ENCODE results near the gene RAD23B.

Gene RAD23B

GRCh38 chr9:107269254-107269653, 13.8 kb upstream of the RAD23B start:
- DNase-seq, result no peak

- no peak for DNase-seq
Measured at GRCh38 chr9:107269681-107270080, 13.4 kb upstream of the RAD23B start.

DNA sequence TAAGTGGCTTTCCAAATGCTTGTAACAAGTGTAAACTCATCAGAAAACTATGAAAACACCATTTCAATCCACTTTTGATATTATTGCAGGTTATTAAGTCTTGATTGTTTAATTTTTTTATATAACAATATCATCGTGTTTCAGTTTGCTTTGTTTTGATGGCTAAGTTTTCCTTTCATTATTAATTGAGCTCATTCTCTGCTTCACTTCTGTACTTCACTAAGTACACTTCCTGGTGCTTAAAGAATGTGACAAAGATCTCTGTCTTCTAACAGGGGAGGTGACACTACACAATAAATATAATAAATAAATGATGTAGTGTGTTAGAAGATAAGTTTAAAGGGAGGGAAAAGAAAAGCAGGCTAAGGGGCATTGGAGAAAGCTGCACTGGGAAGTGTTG, 13.0 kb upstream of the RAD23B start:
- no peak for DNase-seq

DNA sequence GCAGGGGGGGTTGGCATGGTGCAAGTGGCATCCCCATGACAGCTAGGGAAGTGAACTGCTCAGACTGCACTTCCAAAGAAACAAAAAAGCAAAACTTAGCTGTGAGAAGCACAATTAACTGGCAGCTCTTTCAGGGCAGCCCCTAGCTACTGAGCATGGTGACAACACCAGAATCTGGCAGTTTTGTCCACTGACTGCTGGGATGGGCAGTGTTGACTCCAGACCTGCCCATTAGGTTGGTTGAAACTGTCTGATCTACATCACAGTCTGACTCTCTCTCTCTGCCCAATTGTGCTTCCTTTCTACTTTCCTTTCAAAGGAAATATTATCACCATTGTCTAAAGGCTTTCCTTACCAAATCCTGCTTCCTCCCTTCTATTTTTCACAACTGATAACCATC, 12.5 kb upstream of the RAD23B start:
- no peak for DNase-seq

GRCh38 chr9:107273634-107274033, 9.4 kb upstream of the RAD23B start:
- DNase-seq, result no peak

GRCh38 chr9:107274096-107274495, 9.0 kb upstream of the RAD23B start:
- no peak for DNase-seq

DNA sequence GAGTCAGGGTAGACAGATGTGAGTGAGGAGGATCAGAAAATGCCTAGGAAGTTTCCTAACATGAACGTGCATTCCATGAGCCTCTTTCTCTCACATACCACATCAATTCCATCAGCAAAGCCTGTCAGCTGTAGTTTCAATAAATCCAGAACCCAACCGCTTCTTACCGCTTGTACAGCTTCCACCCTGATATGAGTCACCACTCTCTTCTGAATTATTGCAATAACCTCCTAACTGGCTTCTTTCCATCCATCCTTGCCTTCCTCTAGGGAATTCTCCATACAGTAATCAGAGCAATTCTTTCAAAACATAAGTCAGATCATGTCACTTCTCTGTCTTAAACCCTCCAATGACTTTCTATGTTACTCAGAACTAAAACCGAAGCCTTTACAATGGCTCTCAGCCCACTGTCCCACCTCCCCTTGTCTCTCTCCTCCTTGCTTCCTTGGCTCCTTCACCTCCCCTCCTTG, 8.1 kb upstream of the RAD23B start:
- no peak for DNase-seq

GRCh38 chr9:107275530-107275929, 7.5 kb upstream of the RAD23B start:
- no peak for DNase-seq

- DNase-seq, result no peak
Measured at GRCh38 chr9:107276966-107277710, 5.9 kb upstream of the RAD23B start.

GRCh38 chr9:107277801-107278200, 5.3 kb upstream of the RAD23B start:
- no peak for DNase-seq

GRCh38 chr9:107279086-107279485, 4.0 kb upstream of the RAD23B start:
- no peak for DNase-seq

- no peak for DNase-seq
Measured at GRCh38 chr9:107280543-107280942, 2.5 kb upstream of the RAD23B start.

DNA sequence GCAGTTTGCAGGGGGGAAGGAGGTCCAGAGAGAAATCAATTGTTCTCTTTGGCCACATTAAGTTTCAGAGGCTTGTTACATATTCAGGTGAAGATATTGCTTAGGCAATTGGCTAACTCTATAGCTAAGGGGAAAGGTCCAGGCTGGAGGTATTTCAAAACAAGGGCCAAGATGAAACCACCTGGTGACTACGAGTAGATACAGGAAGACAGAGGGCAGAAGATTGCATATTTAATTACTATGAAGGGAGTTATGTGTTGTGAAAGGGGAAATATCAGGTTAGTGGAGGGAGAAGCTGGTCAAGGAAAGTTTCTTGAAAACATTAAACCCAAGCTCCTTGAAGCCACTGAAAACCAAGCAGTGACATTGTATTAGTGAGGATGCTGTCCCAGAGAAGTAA, 1.9 kb upstream of the RAD23B start:
- DNase-seq, result no peak

- DNase-seq, result no peak
Measured at GRCh38 chr9:107281922-107282667, 984 bp upstream of the RAD23B start.

- DNase-seq, result peak; percentile 67
Measured at GRCh38 chr9:107283623-107284616, 841 bp downstream of the RAD23B start.

- DNase-seq, result no peak
Measured at GRCh38 chr9:107284636-107285035, 1.6 kb downstream of the RAD23B start.

DNA sequence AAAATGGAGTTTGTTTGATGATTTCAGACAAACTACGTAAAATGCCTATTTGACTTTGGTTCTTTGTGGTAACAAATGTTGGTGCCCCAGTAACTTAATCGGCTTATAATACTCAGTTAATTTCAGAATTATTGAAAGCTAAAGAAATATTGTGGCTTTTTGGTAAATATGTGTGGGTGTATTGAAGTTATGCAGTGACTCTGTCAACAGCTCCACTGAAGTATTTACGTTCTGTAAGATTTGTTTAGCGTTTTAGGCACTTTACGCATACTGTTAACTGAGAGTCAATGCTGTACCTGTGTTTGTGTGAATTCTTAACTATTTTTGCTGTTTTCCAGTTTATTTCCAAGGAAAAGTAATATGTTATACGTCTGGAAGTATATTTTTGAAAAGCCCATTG, 2.2 kb downstream of the RAD23B start:
- no peak for DNase-seq

- DNase-seq, result no peak
Measured at GRCh38 chr9:107286057-107286456, 3.0 kb downstream of the RAD23B start.

DNA sequence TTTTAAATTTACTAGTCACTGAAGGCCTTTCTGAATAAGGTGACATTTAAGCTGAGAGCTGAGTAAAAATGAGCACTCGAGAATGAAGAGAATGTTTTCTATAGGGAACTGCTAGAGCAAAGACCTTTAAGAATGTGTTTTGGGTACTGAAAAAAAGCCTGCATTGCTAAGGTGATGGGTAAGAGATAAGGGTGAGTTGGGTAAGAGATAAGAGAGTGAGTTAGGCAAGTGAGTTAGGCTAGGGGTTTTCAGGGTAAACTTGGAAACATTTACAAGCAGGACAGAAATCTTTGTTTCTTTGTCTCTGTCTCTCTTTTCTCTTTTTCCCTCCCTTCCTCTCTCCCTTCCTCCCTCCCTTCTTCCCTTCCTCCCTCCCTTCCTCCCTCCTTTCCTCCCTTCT, 5.6 kb downstream of the RAD23B start:
- DNase-seq, result no peak

DNA sequence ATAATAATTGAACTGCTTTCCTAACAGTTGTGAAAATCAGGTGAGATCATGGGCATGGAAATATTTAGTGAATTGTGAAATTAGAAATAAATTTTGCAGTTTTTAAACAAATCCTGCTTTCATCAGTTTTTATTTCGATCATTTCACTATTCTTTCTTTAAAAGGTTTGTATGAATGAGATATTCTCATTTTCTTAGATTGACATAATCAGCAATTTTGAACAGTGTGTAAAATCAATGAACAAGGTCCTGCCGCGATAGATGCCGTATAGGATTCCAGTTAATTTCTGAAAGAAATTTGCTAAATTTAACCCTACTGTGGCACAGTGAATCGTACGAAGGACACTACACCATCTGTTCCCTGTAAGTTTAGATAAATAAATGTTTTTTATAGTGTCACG, 7.5 kb downstream of the RAD23B start:
- DNase-seq, result no peak

- no peak for DNase-seq
Measured at GRCh38 chr9:107292821-107293542, 9.9 kb downstream of the RAD23B start.

DNA sequence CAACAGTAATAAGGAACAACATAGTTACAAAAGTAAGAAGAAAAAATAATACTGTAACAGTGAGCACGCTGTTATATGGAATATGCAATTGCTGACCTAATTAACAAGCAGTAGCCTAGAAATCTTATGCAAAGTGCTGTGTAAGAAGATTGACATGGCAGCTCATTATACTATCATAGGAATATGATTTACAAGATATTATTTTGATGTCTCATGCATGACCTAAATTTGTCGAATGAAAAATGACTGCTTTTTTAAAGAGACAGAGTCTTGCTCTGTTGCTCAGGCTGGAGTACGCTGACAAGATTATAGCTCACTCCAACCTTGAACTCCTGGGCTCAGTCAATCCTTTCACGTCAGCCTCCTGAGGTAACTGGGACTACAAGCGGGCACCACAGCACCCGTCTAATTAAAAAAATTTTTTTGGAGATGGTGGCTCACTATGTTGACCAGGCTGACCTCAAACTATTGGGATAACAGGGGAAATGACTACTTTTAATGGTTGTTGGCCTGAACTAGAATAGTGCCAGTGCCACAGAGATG, 10.5 kb downstream of the RAD23B start:
- DNase-seq, result no peak

All from stimulated activated CD4-positive, alpha-beta T cell treated with anti-CD3 and anti-CD28 coated beads, Interleukin-1b, Interleukin-23, amount 100 ng/mL, for 48 hours (primary cell).